ENCODE data around the gene DENND10. TPM values are rescaled to one million over a fixed set of nuclear protein-coding genes. Genes with fewer than 3 reads are reported as not detected.

DENND10 gene
- total and polyA plus RNA-seq, 11 donors: 7.9 to 31.0 (median 23.3) TPM

GRCh38 chr10:119116326-119116951 lies 12.5 kb downstream of the DENND10 start:
- Histone ChIP-seq H3K27me3 (no peaks in the 10 kb centered on the region), H3K27ac (no peak overlapping the region), H3K4me3 (no peak overlapping the region), H3K36me3 (peaks cover 0 to 89% (median 78%) of the 10 kb centered on the region in 9 donors), H3K4me1 (peaks cover 0 to 24% (median 2%) of the 10 kb centered on the region in 12 donors), H3K9me3 (no peaks in the 10 kb centered on the region)
- intact Hi-C loops (cut with DNase I): loop anchor here in 1 of 10 donors (10.0 kb wide), 1 partner anchor 72 kb away; no protein-coding TSS in a partner anchor
- 92 to 95% (median 93%) methylated on average over 6 of the region's 6 CpGs for WGBS, 4 donors
- TF ChIP-seq POLR2A (IDR thresholded peaks at IDR 0.05) (no peak), CTCF (IDR thresholded peaks at IDR 0.05) (no peak)
- DNase-seq (no peak), ATAC-seq (no peak)

GRCh38 chr10:119118231-119118630 lies 14.3 kb downstream of the DENND10 start:
- intact Hi-C loops (cut with DNase I): loop anchor here in 1 of 10 donors (10.0 kb wide), 1 partner anchor 73 kb away; no protein-coding TSS in a partner anchor
- H3K4me1 ChIP-seq: peaks cover 0 to 23% (median 2%) of the 10 kb centered on the region in 12 donors
- TF ChIP-seq POLR2A (IDR thresholded peaks at IDR 0.05) (no peak), CTCF (IDR thresholded peaks at IDR 0.05) (no peak)
- no peak for DNase-seq
- no peak overlapping the region for H3K4me3 ChIP-seq
- no peak overlapping the region for H3K27ac ChIP-seq
- H3K9me3 ChIP-seq: no peaks in the 10 kb centered on the region
- peaks cover 0 to 89% (median 77%) of the 10 kb centered on the region in 9 donors for H3K36me3 ChIP-seq
- 92 to 96% (median 94%) methylated on average over 5 of the region's 5 CpGs for WGBS, 4 donors
- no peaks in the 10 kb centered on the region for H3K27me3 ChIP-seq
- no peak for ATAC-seq

GRCh38 chr10:119119400-119119799 lies 15.5 kb downstream of the DENND10 start:
- H3K36me3 ChIP-seq: peaks cover 0 to 89% (median 78%) of the 10 kb centered on the region in 9 donors

More at GRCh38 chr10:119119400-119119799, 15.5 kb downstream of the DENND10 start:
- WGBS, 4 donors: 98 to 100% (median 99%) methylated on average over 1 of the region's 1 CpG
- peak overlapping the region in 1 of 12 donors; percentile 78 for H3K27ac ChIP-seq
- H3K27me3 ChIP-seq: no peaks in the 10 kb centered on the region
- no peak for ATAC-seq
- no peak for DNase-seq
- no peak for TF ChIP-seq POLR2A (IDR thresholded peaks at IDR 0.05)
- TF ChIP-seq CTCF (IDR thresholded peaks at IDR 0.05): no peak
- H3K4me1 ChIP-seq: peaks cover 0 to 15% (median 2%) of the 10 kb centered on the region in 12 donors
- no peaks in the 10 kb centered on the region for H3K9me3 ChIP-seq
- H3K4me3 ChIP-seq: no peak overlapping the region
- intact Hi-C loops (cut with DNase I): loop anchor here in 1 of 10 donors (10.0 kb wide), 1 partner anchor 75 kb away; no protein-coding TSS in a partner anchor

Data from heart left ventricle (tissue), 16 donors.